ENCODE measurements around the gene TXN. TPM values are rescaled to one million over a fixed set of nuclear protein-coding genes. Genes with fewer than 3 reads are reported as not detected.

TXN gene
- total and polyA plus RNA-seq, 2 of the 4 experiments (the other 2 are of a cell fraction): 277 to 578 TPM

DNA sequence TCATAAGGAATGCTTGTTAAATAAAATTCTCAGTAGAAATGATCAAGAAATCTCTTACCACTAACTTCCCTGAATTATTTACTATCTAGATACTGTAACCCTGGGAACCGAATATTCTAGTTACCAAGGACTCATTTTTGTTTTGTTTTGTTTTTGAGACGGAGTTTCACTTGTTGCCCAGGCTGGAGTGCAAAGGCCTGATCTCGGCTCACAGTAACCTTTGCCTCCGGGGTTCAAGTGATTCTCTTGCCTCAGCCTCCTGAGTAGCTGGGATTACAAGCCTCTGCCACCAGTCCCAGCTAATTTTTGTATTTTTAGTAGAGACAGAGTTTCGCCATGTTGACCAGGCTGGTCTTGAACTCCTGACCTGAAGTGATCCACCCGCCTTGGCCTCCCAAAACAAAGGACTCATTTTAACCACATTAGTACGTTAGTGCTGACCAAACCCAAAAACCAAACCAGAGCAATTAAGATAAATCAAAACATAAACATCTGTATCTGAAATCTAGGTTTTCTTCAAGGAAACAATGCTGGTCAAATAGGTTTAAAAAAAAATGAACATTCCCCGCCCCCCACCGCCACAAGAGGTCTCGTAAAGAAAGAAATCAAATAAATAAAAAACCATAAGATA lies 3.7 kb downstream of the TXN start:
- in situ Hi-C loops (cut with MboI; ENCODE audit: low sequenced_read_pairs) (no loop called here), intact Hi-C loops (cut with micrococcal nuclease) (loop anchor here (10.0 kb wide), 1 partner anchor 322 kb away; the partner anchor contains the start of gene SVEP1), dilution Hi-C loops (cut with HindIII; ENCODE audit: low sequenced_read_pairs, unreplicated experiment) (no loop called here)
- peaks cover 5% of the 10 kb centered on the region for H3K4me1 ChIP-seq (ENCODE audit: control insufficient read depth, insufficient read depth, low read length)
- no peak overlapping the region for H3K23ac ChIP-seq (ENCODE audit: low read depth, low read length)
- no peak overlapping the region for H3K4ac ChIP-seq (ENCODE audit: low read depth, low read length)
- no peak overlapping the region for H4K8ac ChIP-seq (ENCODE audit: low read depth in 2 of 2, low read length in 2 of 2)
- H3K56ac ChIP-seq (ENCODE audit: extremely low read depth, insufficient read depth, low read length): no peak overlapping the region
- no peak overlapping the region for H3K4me2 ChIP-seq (ENCODE audit: low read depth, low read length)
- peaks cover 16% of the 10 kb centered on the region for H3K9me1 ChIP-seq (ENCODE audit: insufficient read depth, low read length)
- H4K20me1 ChIP-seq (ENCODE audit: insufficient read depth, low read length): peaks cover 76% of the 10 kb centered on the region
- CTCF ChIA-PET: no interaction called here
- no peak overlapping the region; the same call in 1 of the 2 replicates for H3K14ac ChIP-seq (replicated peaks; ENCODE audit: low read depth, low read length)
- peaks cover 23 to 70% of the 10 kb centered on the region in 2 experiments for H3K79me1 ChIP-seq (ENCODE audit: low read depth in 1 of 2, low read length in 2 of 2)
- no peak for DNase-seq
- no peaks in the 10 kb centered on the region for H3K9me3 ChIP-seq (ENCODE audit: control insufficient read depth, insufficient read depth, low read length)
- H3K9ac ChIP-seq (ENCODE audit: low read depth, low read length): no peak overlapping the region
- ATAC-seq (ENCODE audit: low read depth): no peak
- peaks cover 19% of the 10 kb centered on the region for H3K36me3 ChIP-seq (ENCODE audit: control insufficient read depth, insufficient read depth, low read length)
- no peak overlapping the region for H2AFZ ChIP-seq (replicated peaks; ENCODE audit: low read length, poor library complexity)
- no peak overlapping the region for H2BK15ac ChIP-seq (ENCODE audit: low read depth, low read length)
- POLR2A ChIA-PET (ENCODE audit: unreplicated experiment): no interaction called here
- WGBS, 2 experiments (ENCODE audit: extremely low coverage in 2 of 2, insufficient read length in 1 of 2): 100% methylated on average over 2 of the region's 10 CpGs; no CpG with 5 or more reads in 1 of the 2 experiments
- no peak overlapping the region for H2BK5ac ChIP-seq (ENCODE audit: low read depth, low read length, poor library complexity, severe bottlenecking)
- no peak overlapping the region for H3K4me3 ChIP-seq (ENCODE audit: insufficient read depth, low read depth, low read length)
- no peak overlapping the region for H4K5ac ChIP-seq (ENCODE audit: low read depth, low read length)
- no peak overlapping the region for H2BK20ac ChIP-seq (ENCODE audit: low read depth, low read length)
- BruUV-seq (replicated peaks): no TSS peak
- no peak overlapping the region for H2BK120ac ChIP-seq (ENCODE audit: low read depth, low read length)
- no peak overlapping the region for H3K27ac ChIP-seq (ENCODE audit: insufficient read depth, low read length)
- TF ChIP-seq NFE2L2 (IDR thresholded peaks at IDR 0.05; ENCODE audit: low read depth, low read length) (no peak), CHD1 (IDR thresholded peaks at IDR 0.05; ENCODE audit: low read depth, low read length) (no peak), BHLHE40 (IDR thresholded peaks at IDR 0.05; ENCODE audit: low read depth, low read length) (no peak), FOS (IDR thresholded peaks at IDR 0.05; ENCODE audit: low read depth, low read length) (no peak), MAZ (IDR thresholded peaks at IDR 0.05; ENCODE audit: borderline replicate concordance, low read depth, low read length) (no peak), POLR2A (IDR thresholded peaks at IDR 0.05; ENCODE audit: low read depth, low read length) (no peak), MXI1 (IDR thresholded peaks at IDR 0.05; ENCODE audit: borderline replicate concordance, low read depth, low read length) (no peak), SMC3 (IDR thresholded peaks at IDR 0.05; ENCODE audit: low read depth, low read length) (no peak), RCOR1 (IDR thresholded peaks at IDR 0.05; ENCODE audit: insufficient replicate concordance, low read length) (no peak)
- TF ChIP-seq, protein P1, sequence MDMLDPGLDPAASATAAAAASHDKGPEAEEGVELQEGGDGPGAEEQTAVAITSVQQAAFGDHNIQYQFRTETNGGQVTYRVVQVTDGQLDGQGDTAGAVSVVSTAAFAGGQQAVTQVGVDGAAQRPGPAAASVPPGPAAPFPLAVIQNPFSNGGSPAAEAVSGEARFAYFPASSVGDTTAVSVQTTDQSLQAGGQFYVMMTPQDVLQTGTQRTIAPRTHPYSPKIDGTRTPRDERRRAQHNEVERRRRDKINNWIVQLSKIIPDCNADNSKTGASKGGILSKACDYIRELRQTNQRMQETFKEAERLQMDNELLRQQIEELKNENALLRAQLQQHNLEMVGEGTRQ (IDR thresholded peaks at IDR 0.05; ENCODE audit: low read depth, low read length): no peak
- TF ChIP-seq, protein P2, sequence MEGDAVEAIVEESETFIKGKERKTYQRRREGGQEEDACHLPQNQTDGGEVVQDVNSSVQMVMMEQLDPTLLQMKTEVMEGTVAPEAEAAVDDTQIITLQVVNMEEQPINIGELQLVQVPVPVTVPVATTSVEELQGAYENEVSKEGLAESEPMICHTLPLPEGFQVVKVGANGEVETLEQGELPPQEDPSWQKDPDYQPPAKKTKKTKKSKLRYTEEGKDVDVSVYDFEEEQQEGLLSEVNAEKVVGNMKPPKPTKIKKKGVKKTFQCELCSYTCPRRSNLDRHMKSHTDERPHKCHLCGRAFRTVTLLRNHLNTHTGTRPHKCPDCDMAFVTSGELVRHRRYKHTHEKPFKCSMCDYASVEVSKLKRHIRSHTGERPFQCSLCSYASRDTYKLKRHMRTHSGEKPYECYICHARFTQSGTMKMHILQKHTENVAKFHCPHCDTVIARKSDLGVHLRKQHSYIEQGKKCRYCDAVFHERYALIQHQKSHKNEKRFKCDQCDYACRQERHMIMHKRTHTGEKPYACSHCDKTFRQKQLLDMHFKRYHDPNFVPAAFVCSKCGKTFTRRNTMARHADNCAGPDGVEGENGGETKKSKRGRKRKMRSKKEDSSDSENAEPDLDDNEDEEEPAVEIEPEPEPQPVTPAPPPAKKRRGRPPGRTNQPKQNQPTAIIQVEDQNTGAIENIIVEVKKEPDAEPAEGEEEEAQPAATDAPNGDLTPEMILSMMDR (conservative IDR thresholded peaks at IDR 0.05; ENCODE audit: low read depth, low read length): no peak
- TF ChIP-seq, protein P3, sequence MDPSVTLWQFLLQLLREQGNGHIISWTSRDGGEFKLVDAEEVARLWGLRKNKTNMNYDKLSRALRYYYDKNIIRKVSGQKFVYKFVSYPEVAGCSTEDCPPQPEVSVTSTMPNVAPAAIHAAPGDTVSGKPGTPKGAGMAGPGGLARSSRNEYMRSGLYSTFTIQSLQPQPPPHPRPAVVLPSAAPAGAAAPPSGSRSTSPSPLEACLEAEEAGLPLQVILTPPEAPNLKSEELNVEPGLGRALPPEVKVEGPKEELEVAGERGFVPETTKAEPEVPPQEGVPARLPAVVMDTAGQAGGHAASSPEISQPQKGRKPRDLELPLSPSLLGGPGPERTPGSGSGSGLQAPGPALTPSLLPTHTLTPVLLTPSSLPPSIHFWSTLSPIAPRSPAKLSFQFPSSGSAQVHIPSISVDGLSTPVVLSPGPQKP (IDR thresholded peaks at IDR 0.05; ENCODE audit: borderline replicate concordance, low read depth, low read length): no peak
- no peak overlapping the region for H2AK9ac ChIP-seq (replicated peaks; ENCODE audit: low read depth, low read length, poor library complexity)
- H2AK5ac ChIP-seq (ENCODE audit: low read depth, low read length): no peak overlapping the region
- no peak overlapping the region for H4K91ac ChIP-seq (ENCODE audit: insufficient read depth, low read depth, low read length)
- H3K18ac ChIP-seq (ENCODE audit: low read depth, low read length): no peak overlapping the region
- H3K27me3 ChIP-seq (ENCODE audit: control insufficient read depth, insufficient read depth, low read length): no peaks in the 10 kb centered on the region

All from IMR-90 (cell line).